MM.1S (cell line): Measurements from ENCODE around the gene NAT10.

ENCODE experiments used
- DNase-seq: peaks from one replicate; pipeline ENCODE4 v3.0.0-alpha.2; 2015
- H2AFZ ChIP-seq: fragments of 300-600 bp; sonication (generic); 2 replicates; pipeline ENCODE4 v1.6.0; 2016; ENCODE audit warnings: antibody characterized with exemption, low read length
- H3F3A ChIP-seq: fragments of 300-600 bp; sonication (generic); 2 replicates; pipeline ENCODE4 v1.6.1; 2016; ENCODE audit warnings: mild to moderate bottlenecking, antibody characterized with exemption, low read length, moderate library complexity, mixed read lengths; ENCODE audit not compliant: insufficient read depth
- H3K27ac ChIP-seq: fragments of 300-600 bp; sonication (generic); 2 replicates; pipeline ENCODE4 v1.5.1; 2016; ENCODE audit warnings: mild to moderate bottlenecking, low read length
- H3K27me3 ChIP-seq: fragments of 300-600 bp; sonication (generic); replicated peaks from 2 replicates; pipeline ENCODE4 v1.6.0; 2016; ENCODE audit warnings: low read length; ENCODE audit not compliant: insufficient read depth
- H3K36me3 ChIP-seq: fragments of 300-600 bp; sonication (generic); replicated peaks from 2 replicates; pipeline ENCODE4 v1.6.1; 2016; ENCODE audit warnings: mild to moderate bottlenecking, low read length, mixed read lengths; ENCODE audit not compliant: insufficient read depth
- H3K4me1 ChIP-seq: fragments of 300-600 bp; sonication (generic); 2 replicates; pipeline ENCODE4 v1.6.1; 2016; ENCODE audit warnings: low read length, mixed read lengths
- H3K4me2 ChIP-seq: fragments of 300-600 bp; sonication (generic); 2 replicates; pipeline ENCODE4 v1.6.0; 2016; ENCODE audit warnings: low read depth, low read length
- H3K4me3 ChIP-seq: fragments of 300-600 bp; sonication (generic); 2 replicates; pipeline ENCODE4 v1.5.1; 2016; ENCODE audit warnings: low read length, mixed read lengths
- H3K79me2 ChIP-seq: fragments of 300-600 bp; sonication (generic); 2 replicates; pipeline ENCODE4 v1.6.1; 2016; ENCODE audit warnings: mixed run types, low read length, mixed read lengths
- H3K9ac ChIP-seq: fragments of 300-600 bp; sonication (generic); 2 replicates; pipeline ENCODE4 v1.6.1; 2016; ENCODE audit warnings: low read length, mixed read lengths
- H3K9me2 ChIP-seq: fragments of 300-600 bp; sonication (generic); replicated peaks from 2 replicates; pipeline ENCODE4 v1.6.1; 2016; ENCODE audit warnings: mild to moderate bottlenecking, low read length, mixed read lengths; ENCODE audit not compliant: insufficient read depth
- H3K9me3 ChIP-seq: fragments of 300-600 bp; sonication (generic); replicated peaks from 2 replicates; pipeline ENCODE4 v1.6.1; 2016; ENCODE audit warnings: mild to moderate bottlenecking, low read length, mixed read lengths; ENCODE audit not compliant: insufficient read depth
- H4K20me1 ChIP-seq: fragments of 300-600 bp; sonication (generic); 2 replicates; pipeline ENCODE4 v1.6.1; 2016; ENCODE audit warnings: mild to moderate bottlenecking, low read length, moderate library complexity, mixed read lengths; ENCODE audit not compliant: insufficient read depth
- EZH2 ChIP-seq: fragments of 300-600 bp; sonication (generic); optimal IDR thresholded peaks from 2 replicates; pipeline ENCODE3; 2017; ENCODE audit warnings: low read depth, mild to moderate bottlenecking, antibody characterized with exemption, low read length, mixed read lengths
- EZH2phosphoT487 ChIP-seq: fragments of 300-600 bp; sonication (generic); IDR thresholded peaks from 2 replicates; pipeline ENCODE4 v1.6.1; 2018; ENCODE audit warnings: antibody characterized with exemption, low read length
- TF ChIP-seq, protein P1 (sequence below): fragments of 300-600 bp; sonication (generic); IDR thresholded peaks from 2 replicates; pipeline ENCODE4 v1.5.1; 2016; ENCODE audit warnings: antibody characterized with exemption, low read length, mixed read lengths

Gene NAT10

GRCh38 chr11:34158661-34159060 lies 53.2 kb downstream of the NAT10 start:
- TF ChIP-seq, protein P1, sequence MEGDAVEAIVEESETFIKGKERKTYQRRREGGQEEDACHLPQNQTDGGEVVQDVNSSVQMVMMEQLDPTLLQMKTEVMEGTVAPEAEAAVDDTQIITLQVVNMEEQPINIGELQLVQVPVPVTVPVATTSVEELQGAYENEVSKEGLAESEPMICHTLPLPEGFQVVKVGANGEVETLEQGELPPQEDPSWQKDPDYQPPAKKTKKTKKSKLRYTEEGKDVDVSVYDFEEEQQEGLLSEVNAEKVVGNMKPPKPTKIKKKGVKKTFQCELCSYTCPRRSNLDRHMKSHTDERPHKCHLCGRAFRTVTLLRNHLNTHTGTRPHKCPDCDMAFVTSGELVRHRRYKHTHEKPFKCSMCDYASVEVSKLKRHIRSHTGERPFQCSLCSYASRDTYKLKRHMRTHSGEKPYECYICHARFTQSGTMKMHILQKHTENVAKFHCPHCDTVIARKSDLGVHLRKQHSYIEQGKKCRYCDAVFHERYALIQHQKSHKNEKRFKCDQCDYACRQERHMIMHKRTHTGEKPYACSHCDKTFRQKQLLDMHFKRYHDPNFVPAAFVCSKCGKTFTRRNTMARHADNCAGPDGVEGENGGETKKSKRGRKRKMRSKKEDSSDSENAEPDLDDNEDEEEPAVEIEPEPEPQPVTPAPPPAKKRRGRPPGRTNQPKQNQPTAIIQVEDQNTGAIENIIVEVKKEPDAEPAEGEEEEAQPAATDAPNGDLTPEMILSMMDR, result no peak
- TF ChIP-seq EZH2phosphoT487 (no peak), EZH2 (no peak)
- no peaks in the 10 kb centered on the region for H3K36me3 ChIP-seq
- H4K20me1 ChIP-seq, result no peaks in the 10 kb centered on the region
- H3K27ac ChIP-seq, result no peak overlapping the region
- no peaks in the 10 kb centered on the region for H3F3A ChIP-seq
- no peak overlapping the region for H3K4me3 ChIP-seq
- H3K79me2 ChIP-seq, result no peaks in the 10 kb centered on the region
- no peaks in the 10 kb centered on the region for H3K27me3 ChIP-seq
- H2AFZ ChIP-seq, result no peak overlapping the region
- H3K4me1 ChIP-seq, result no peaks in the 10 kb centered on the region
- no peak for DNase-seq
- H3K9ac ChIP-seq, result no peak overlapping the region
- H3K9me2 ChIP-seq, result no peaks in the 10 kb centered on the region
- no peaks in the 10 kb centered on the region for H3K9me3 ChIP-seq
- no peak overlapping the region for H3K4me2 ChIP-seq

DNA sequence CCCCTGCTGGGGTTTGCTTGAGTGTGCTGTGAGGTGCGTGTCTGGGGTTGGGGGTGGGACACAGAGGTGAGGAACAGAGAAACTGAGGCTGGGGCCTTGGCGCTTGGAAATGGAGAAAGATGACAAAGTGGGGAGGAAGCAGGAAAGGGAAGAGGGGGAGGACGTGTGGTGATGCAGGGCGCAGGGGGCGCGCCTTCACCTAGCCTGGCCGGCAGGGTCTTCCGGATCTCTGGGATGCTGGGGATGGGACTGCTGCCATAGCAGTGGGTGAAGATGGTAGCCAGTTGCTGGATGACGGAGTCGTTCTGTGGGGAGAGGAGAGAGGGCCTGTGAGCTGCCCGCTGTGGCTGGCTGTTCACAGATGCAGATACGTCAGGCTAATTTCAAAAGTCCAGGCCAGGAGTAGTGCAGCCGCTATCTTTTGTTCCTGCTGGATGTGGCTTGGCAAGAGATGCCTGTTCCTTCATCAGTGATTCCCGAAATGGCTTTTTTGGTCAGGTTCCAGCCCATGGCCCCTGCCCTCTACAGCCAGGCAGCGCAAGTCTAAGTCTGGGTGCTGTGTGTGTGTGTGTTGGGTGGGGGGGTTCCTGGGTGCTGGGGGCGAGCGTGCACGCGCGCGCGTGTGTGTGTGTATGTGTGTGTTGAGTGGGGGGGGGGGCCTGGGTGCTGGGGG lies 54.8 kb downstream of the NAT10 start:
- Histone ChIP-seq H3K27ac (no peak overlapping the region), H3K36me3 (no peaks in the 10 kb centered on the region), H3K4me3 (no peak overlapping the region), H3K4me1 (no peaks in the 10 kb centered on the region), H3K9me2 (no peaks in the 10 kb centered on the region), H3K79me2 (no peaks in the 10 kb centered on the region), H3K9ac (no peak overlapping the region), H3K4me2 (no peak overlapping the region), H3K9me3 (no peaks in the 10 kb centered on the region), H2AFZ (no peak overlapping the region), H3K27me3 (no peaks in the 10 kb centered on the region), H4K20me1 (no peaks in the 10 kb centered on the region), H3F3A (no peaks in the 10 kb centered on the region)
- TF ChIP-seq, protein P1, result no peak
- no peak for TF ChIP-seq EZH2phosphoT487
- TF ChIP-seq EZH2, result no peak
- no peak for DNase-seq

DNA sequence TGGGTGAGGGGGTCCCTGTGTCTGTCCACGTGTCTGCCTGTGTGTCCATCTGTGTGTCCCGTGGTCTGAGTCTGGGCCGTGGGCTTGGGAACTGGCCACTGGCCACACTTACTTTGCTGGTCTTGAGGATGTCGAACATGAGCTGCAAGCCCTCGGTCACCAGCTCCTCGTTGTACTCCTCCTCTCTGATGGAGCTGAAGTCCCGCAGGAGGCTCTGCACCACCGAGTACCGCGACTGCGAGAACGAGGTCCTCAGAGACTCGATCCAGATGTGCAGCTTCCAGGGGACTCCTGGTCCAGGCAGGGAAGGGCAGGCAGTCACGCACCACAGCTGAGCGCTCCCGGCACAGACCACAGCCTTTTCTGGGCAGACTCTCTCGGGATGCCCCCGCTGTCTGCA lies 55.4 kb downstream of the NAT10 start:
- Histone ChIP-seq H3K4me2 (no peak overlapping the region), H3F3A (no peaks in the 10 kb centered on the region), H3K79me2 (no peaks in the 10 kb centered on the region), H3K27ac (no peak overlapping the region), H3K36me3 (no peaks in the 10 kb centered on the region), H3K27me3 (no peaks in the 10 kb centered on the region), H3K9me2 (no peaks in the 10 kb centered on the region), H3K9ac (no peak overlapping the region), H3K9me3 (no peaks in the 10 kb centered on the region), H2AFZ (no peak overlapping the region), H3K4me3 (no peak overlapping the region), H4K20me1 (no peaks in the 10 kb centered on the region), H3K4me1 (no peaks in the 10 kb centered on the region)
- no peak for DNase-seq
- TF ChIP-seq EZH2, result no peak
- TF ChIP-seq, protein P1, result no peak
- TF ChIP-seq EZH2phosphoT487, result no peak
